Neural progenitor cell (in vitro differentiated cells): Measurements from ENCODE around the gene ATG16L1. TPM values are rescaled to one million over a fixed set of nuclear protein-coding genes. Genes with fewer than 3 reads are reported as not detected.

Source experiments
- DNase-seq: peaks from one replicate; pipeline ENCODE4 v3.0.0-alpha.2; 2016; ENCODE audit warnings: low spot score
- H2AFZ ChIP-seq: fragments of 200-600 bp; sonication (generic); replicated peaks from 2 replicates; pipeline ENCODE4 v1.6.1; 2016; ENCODE audit warnings: antibody characterized with exemption
- H3F3A ChIP-seq: fragments of 200-600 bp; sonication (generic); 2 replicates; pipeline ENCODE4 v1.6.1; 2016; ENCODE audit warnings: antibody characterized with exemption, low read depth
- H3K27ac ChIP-seq: fragments of 200-600 bp; sonication (generic); 2 replicates; pipeline ENCODE4 v1.5.1; 2016; ENCODE audit warnings: mild to moderate bottlenecking
- H3K27me3 ChIP-seq: fragments of 200-600 bp; sonication (generic); 2 replicates; pipeline ENCODE4 v1.6.1; 2016; ENCODE audit warnings: mild to moderate bottlenecking, moderate library complexity
- H3K36me3 ChIP-seq: fragments of 200-600 bp; sonication (generic); 2 replicates; pipeline ENCODE4 v1.5.1; 2016
- H3K4me1 ChIP-seq: fragments of 200-600 bp; sonication (generic); 2 replicates; pipeline ENCODE4 v1.6.1; 2016; ENCODE audit warnings: mixed run types
- H3K4me2 ChIP-seq: fragments of 200-600 bp; sonication (generic); 2 replicates; pipeline ENCODE4 v1.6.1; 2016
- H3K4me3 ChIP-seq: fragments of 200-600 bp; sonication (generic); 2 replicates; pipeline ENCODE4 v1.5.1; 2016
- H3K79me2 ChIP-seq: fragments of 200-600 bp; sonication (generic); 2 replicates; pipeline ENCODE4 v1.6.1; 2016; ENCODE audit warnings: low read depth
- H3K9ac ChIP-seq: fragments of 200-600 bp; sonication (generic); 2 replicates; pipeline ENCODE4 v1.6.1; 2016
- H3K9me3 ChIP-seq: fragments of 200-600 bp; sonication (generic); 2 replicates; pipeline ENCODE4 v1.5.1; 2016; ENCODE audit warnings: low read depth
- H4K20me1 ChIP-seq: fragments of 200-600 bp; sonication (generic); 2 replicates; pipeline ENCODE4 v1.6.1; 2016; ENCODE audit warnings: low read depth
- H3K27ac Mint-ChIP-seq: 3 replicates; pipeline ENCODE4 v1.8.0; 2021; ENCODE audit warnings: mixed read lengths
- H3K27me3 Mint-ChIP-seq: 2 replicates; pipeline ENCODE4 v1.8.0; 2022; ENCODE audit warnings: low read depth, mild to moderate bottlenecking, inconsistent platforms, moderate library complexity, mixed read lengths; ENCODE audit not compliant: insufficient read depth
- H3K36me3 Mint-ChIP-seq: 3 replicates; pipeline ENCODE4 v1.8.0; 2021; ENCODE audit warnings: mixed read lengths
- H3K4me1 Mint-ChIP-seq: 3 replicates; pipeline ENCODE4 v1.8.0; 2021; ENCODE audit warnings: mixed read lengths
- H3K4me3 Mint-ChIP-seq: 3 replicates; pipeline ENCODE4 v1.8.0; 2021; ENCODE audit warnings: mild to moderate bottlenecking, moderate library complexity, mixed read lengths
- H3K9me3 Mint-ChIP-seq: 3 replicates; pipeline ENCODE4 v1.8.0; 2020; ENCODE audit warnings: mixed read lengths
- EZH2 ChIP-seq: fragments of 200-600 bp; sonication (generic); IDR thresholded peaks from 2 replicates; pipeline ENCODE4 v1.6.1; 2017; ENCODE audit warnings: antibody characterized with exemption, mild to moderate bottlenecking, moderate library complexity
- EZH2phosphoT487 ChIP-seq: fragments of 200-600 bp; sonication (generic); IDR thresholded peaks from 2 replicates; pipeline ENCODE4 v1.6.1; 2017; ENCODE audit warnings: antibody characterized with exemption
- total RNA-seq: library from RNA; depleted of rRNA; stranded (reverse); fragments of >200 nt; gene quantifications from 2 replicates; pipeline ENCODE4 v1.2.3, GENCODE V29; 2015; ENCODE audit warnings: low replicate concordance
- TF ChIP-seq, protein P1 (sequence below): fragments of 200-600 bp; sonication (generic); IDR thresholded peaks from 2 replicates; pipeline ENCODE4 v1.5.1; 2017; ENCODE audit warnings: antibody characterized with exemption, mild to moderate bottlenecking

ATG16L1 gene
- total RNA-seq, 1 donor from 2014 or later, result 25.3 TPM

DNA sequence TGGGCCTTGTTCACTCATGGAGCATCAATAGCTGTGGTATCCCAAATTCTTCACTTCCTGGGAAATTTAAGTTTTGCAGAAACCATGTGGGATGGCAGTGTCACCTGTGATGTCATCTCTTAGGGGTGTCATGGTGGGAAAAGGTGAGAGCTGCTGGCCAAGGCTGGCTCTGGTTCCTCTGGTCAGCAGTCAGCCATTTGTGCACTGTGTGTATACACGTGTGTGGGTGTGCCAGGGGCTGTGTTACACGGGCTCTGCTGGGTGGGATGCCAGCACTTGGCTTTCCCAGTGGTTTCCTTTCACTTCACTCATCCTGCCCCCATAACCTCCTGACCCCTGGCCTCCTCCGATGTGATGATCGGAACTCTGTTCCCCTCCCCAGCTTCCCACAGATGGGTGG, 77.4 kb downstream of the ATG16L1 start:
- H3K4me1 ChIP-seq, result no peaks in the 10 kb centered on the region
- no peak overlapping the region for H3K4me2 ChIP-seq
- Mint-ChIP-seq H3K27ac (no peak overlapping the region), H3K4me1 (peaks cover 17% of the 10 kb centered on the region), H3K4me3 (no peak overlapping the region), H3K36me3 (no peaks in the 10 kb centered on the region), H3K27me3 (peaks cover 47% of the 10 kb centered on the region), H3K9me3 (no peaks in the 10 kb centered on the region)
- no peak overlapping the region for H3K4me3 ChIP-seq
- peaks cover 13% of the 10 kb centered on the region for H4K20me1 ChIP-seq
- no peak overlapping the region for H3K27ac ChIP-seq
- H3F3A ChIP-seq, result no peaks in the 10 kb centered on the region
- no peaks in the 10 kb centered on the region for H3K79me2 ChIP-seq
- no peak overlapping the region for H2AFZ ChIP-seq
- no peaks in the 10 kb centered on the region for H3K9me3 ChIP-seq
- peaks cover 100% of the 10 kb centered on the region for H3K27me3 ChIP-seq
- TF ChIP-seq EZH2, result no peak
- TF ChIP-seq, protein P1, sequence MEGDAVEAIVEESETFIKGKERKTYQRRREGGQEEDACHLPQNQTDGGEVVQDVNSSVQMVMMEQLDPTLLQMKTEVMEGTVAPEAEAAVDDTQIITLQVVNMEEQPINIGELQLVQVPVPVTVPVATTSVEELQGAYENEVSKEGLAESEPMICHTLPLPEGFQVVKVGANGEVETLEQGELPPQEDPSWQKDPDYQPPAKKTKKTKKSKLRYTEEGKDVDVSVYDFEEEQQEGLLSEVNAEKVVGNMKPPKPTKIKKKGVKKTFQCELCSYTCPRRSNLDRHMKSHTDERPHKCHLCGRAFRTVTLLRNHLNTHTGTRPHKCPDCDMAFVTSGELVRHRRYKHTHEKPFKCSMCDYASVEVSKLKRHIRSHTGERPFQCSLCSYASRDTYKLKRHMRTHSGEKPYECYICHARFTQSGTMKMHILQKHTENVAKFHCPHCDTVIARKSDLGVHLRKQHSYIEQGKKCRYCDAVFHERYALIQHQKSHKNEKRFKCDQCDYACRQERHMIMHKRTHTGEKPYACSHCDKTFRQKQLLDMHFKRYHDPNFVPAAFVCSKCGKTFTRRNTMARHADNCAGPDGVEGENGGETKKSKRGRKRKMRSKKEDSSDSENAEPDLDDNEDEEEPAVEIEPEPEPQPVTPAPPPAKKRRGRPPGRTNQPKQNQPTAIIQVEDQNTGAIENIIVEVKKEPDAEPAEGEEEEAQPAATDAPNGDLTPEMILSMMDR, result no peak
- no peak for TF ChIP-seq EZH2phosphoT487
- no peak overlapping the region for H3K9ac ChIP-seq
- DNase-seq, result no peak
- H3K36me3 ChIP-seq, result no peaks in the 10 kb centered on the region

DNA sequence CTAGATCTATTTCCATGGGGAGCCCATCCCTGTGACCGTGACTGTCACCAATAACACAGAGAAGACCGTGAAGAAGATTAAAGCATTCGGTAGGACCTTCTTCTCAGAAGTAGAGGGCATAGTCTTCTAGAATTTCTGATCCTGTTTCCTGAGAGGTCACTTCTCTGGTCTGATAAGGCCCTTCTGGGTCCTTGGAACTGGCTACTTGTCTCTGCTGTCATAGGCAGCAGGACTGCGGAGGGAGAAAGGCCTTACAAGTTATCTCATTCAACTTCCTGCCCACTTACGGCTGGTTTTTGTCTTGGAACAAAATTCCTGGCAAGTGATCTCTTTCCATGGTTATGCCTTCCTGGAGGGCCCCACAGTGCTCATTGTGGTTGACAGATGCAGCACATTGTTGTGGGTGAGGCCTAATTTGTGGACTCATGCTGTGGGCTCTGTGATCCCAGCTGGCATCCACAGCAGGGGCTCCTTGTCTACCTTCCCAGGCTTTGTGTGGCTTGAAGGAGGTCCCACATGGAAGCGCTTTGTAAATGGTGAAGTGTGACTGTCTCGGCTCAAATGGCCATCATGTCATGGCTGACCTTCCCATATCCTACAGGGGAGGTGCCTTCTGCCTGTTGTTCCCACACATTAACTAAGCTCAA, 78.1 kb downstream of the ATG16L1 start:
- no peaks in the 10 kb centered on the region for H3K9me3 Mint-ChIP-seq
- H3K27ac Mint-ChIP-seq, result no peak overlapping the region
- H3K27ac ChIP-seq, result no peak overlapping the region
- H3K4me3 Mint-ChIP-seq, result no peak overlapping the region
- no peaks in the 10 kb centered on the region for H3K36me3 Mint-ChIP-seq
- no peaks in the 10 kb centered on the region for H3K79me2 ChIP-seq
- DNase-seq, result peak; percentile 59
- peaks cover 42% of the 10 kb centered on the region for H3K27me3 Mint-ChIP-seq
- H3F3A ChIP-seq, result no peaks in the 10 kb centered on the region
- no peak overlapping the region for H2AFZ ChIP-seq
- no peaks in the 10 kb centered on the region for H3K36me3 ChIP-seq
- TF ChIP-seq EZH2 (no peak), EZH2phosphoT487 (peak; percentile 76)
- TF ChIP-seq, protein P1, result no peak
- peaks cover 100% of the 10 kb centered on the region for H3K27me3 ChIP-seq
- H3K9ac ChIP-seq, result no peak overlapping the region
- no peak overlapping the region for H3K4me2 ChIP-seq
- peaks cover 17% of the 10 kb centered on the region for H3K4me1 Mint-ChIP-seq
- H3K4me1 ChIP-seq, result no peaks in the 10 kb centered on the region
- H4K20me1 ChIP-seq, result peaks cover 13% of the 10 kb centered on the region
- H3K4me3 ChIP-seq, result no peak overlapping the region
- no peaks in the 10 kb centered on the region for H3K9me3 ChIP-seq

DNA sequence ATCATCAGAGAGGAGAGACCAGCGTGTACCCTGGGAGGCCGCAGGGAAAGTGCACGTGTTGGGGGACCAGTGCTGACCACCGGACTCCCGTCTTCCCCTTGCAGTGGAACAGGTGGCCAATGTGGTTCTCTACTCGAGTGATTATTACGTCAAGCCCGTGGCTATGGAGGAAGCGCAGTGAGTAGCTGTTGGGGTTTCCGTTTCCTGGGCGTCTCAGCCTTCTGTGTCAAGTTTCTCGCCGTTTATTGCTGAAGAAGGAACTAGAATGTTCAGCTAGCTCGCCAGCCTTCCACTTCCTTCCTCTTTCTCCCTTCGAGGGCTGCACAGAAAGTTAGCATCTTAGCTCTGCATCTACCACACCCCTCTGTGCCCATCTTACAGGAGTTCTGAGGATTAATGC, 80.1 kb downstream of the ATG16L1 start:
- no peaks in the 10 kb centered on the region for H3K36me3 Mint-ChIP-seq
- peak overlapping the region; percentile 13 for H3K4me3 Mint-ChIP-seq
- no peak overlapping the region for H3K27ac Mint-ChIP-seq
- no peak for DNase-seq
- H3K79me2 ChIP-seq, result no peaks in the 10 kb centered on the region
- H3K27ac ChIP-seq, result no peak overlapping the region
- H4K20me1 ChIP-seq, result peaks cover 13% of the 10 kb centered on the region
- peaks cover 100% of the 10 kb centered on the region for H3K27me3 ChIP-seq
- no peaks in the 10 kb centered on the region for H3K9me3 ChIP-seq
- peaks cover 15% of the 10 kb centered on the region for H3K4me1 Mint-ChIP-seq
- no peak overlapping the region for H3K9ac ChIP-seq
- no peak overlapping the region for H3K4me2 ChIP-seq
- no peaks in the 10 kb centered on the region for H3K9me3 Mint-ChIP-seq
- TF ChIP-seq, protein P1, result no peak
- TF ChIP-seq EZH2 (no peak), EZH2phosphoT487 (no peak)
- H3F3A ChIP-seq, result no peaks in the 10 kb centered on the region
- no peaks in the 10 kb centered on the region for H3K36me3 ChIP-seq
- peaks cover 37% of the 10 kb centered on the region for H3K27me3 Mint-ChIP-seq
- no peaks in the 10 kb centered on the region for H3K4me1 ChIP-seq
- no peak overlapping the region for H2AFZ ChIP-seq
- H3K4me3 ChIP-seq, result no peak overlapping the region
